Trophoblast cell (in vitro differentiated cells and primary cell): ENCODE data around the gene FAM24B.
"Not testable (repeated sequence)": the region's sequence is repeated elsewhere in the genome, so short reads cannot be mapped to it uniquely, and the experiment has no call there.

Experiments
- DNase-seq, 2 donors: peaks; one replicate each; pipeline ENCODE4 v3.0.0-alpha.2; 2016
- H2AFZ ChIP-seq: 2 replicates; pipeline ENCODE4 v1.6.1; 2013; ENCODE audit warnings: low read length, moderate library complexity, mild to moderate bottlenecking; ENCODE audit not compliant: insufficient read depth, poor library complexity
- H2AK5ac ChIP-seq: 2 replicates; pipeline ENCODE4 v1.6.1; 2013; ENCODE audit warnings: mild to moderate bottlenecking, low read length
- H2BK120ac ChIP-seq: 2 replicates; pipeline ENCODE4 v1.6.1; 2013; ENCODE audit warnings: low read length, mild to moderate bottlenecking, moderate library complexity; ENCODE audit not compliant: insufficient read depth, poor library complexity
- H2BK12ac ChIP-seq: 2 replicates; pipeline ENCODE4 v1.6.1; 2013; ENCODE audit warnings: mild to moderate bottlenecking, low read length, moderate library complexity
- H2BK5ac ChIP-seq: 2 replicates; pipeline ENCODE4 v1.6.1; 2013; ENCODE audit warnings: low read length, low read depth, moderate library complexity, mild to moderate bottlenecking; ENCODE audit not compliant: poor library complexity
- H3K14ac ChIP-seq: 2 replicates; pipeline ENCODE4 v1.6.1; 2013; ENCODE audit warnings: mild to moderate bottlenecking, low read length
- H3K18ac ChIP-seq: 2 replicates; pipeline ENCODE4 v1.6.1; 2013; ENCODE audit warnings: mild to moderate bottlenecking, low read length
- H3K23ac ChIP-seq: 2 replicates; pipeline ENCODE4 v1.6.1; 2013; ENCODE audit warnings: low read length
- H3K27ac ChIP-seq: 2 replicates; pipeline ENCODE4 v1.5.1; 2013; ENCODE audit warnings: low read depth, mild to moderate bottlenecking, inconsistent platforms, low read length, moderate library complexity
- H3K27me3 ChIP-seq: 2 replicates; pipeline ENCODE4 v1.6.1; 2013; ENCODE audit warnings: inconsistent platforms, mild to moderate bottlenecking, low read length, moderate library complexity; ENCODE audit not compliant: insufficient read depth
- H3K36me3 ChIP-seq, 2 experiments: 1 replicate in 1 of 2; 2 replicates in 1 of 2; pipeline ENCODE4 v1.6.1; 2013; ENCODE audit warnings: low read length in 2 of 2, mild to moderate bottlenecking in 2 of 2, moderate library complexity in 1 of 2; ENCODE audit not compliant: insufficient read depth in 2 of 2, control insufficient read depth in 1 of 2
- H3K4ac ChIP-seq: 2 replicates; pipeline ENCODE4 v1.6.1; 2013; ENCODE audit warnings: low read depth, mild to moderate bottlenecking, low read length, moderate library complexity
- H3K4me1 ChIP-seq, 2 experiments: 1 replicate in 1 of 2; 2 replicates in 1 of 2; pipeline ENCODE4 v1.6.1; 2013; ENCODE audit warnings: low read length in 2 of 2, mild to moderate bottlenecking in 2 of 2, moderate library complexity in 1 of 2; ENCODE audit not compliant: insufficient read depth in 2 of 2, control insufficient read depth in 1 of 2
- H3K4me2 ChIP-seq: 2 replicates; pipeline ENCODE4 v1.6.1; 2013; ENCODE audit warnings: inconsistent platforms, mild to moderate bottlenecking, low read length, moderate library complexity
- H3K4me3 ChIP-seq: 2 replicates; pipeline ENCODE4 v1.5.1; 2013; ENCODE audit warnings: mild to moderate bottlenecking, low read depth, low read length, inconsistent platforms
- H3K79me1 ChIP-seq: one replicate; pipeline ENCODE4 v1.6.1; 2013; ENCODE audit warnings: low read length
- H3K79me2 ChIP-seq: 2 replicates; pipeline ENCODE4 v1.6.1; 2013; ENCODE audit warnings: low read length, mild to moderate bottlenecking; ENCODE audit not compliant: control insufficient read depth, insufficient read depth, poor library complexity
- H3K9ac ChIP-seq: 2 replicates; pipeline ENCODE4 v1.6.1; 2013; ENCODE audit warnings: mild to moderate bottlenecking, low read length
- H3K9me3 ChIP-seq: 2 replicates; pipeline ENCODE4 v1.6.1; 2013; ENCODE audit warnings: low read depth, mild to moderate bottlenecking, control low read depth, inconsistent platforms, low read length; ENCODE audit not compliant: insufficient read depth
- H4K12ac ChIP-seq: 2 replicates; pipeline ENCODE4 v1.6.1; 2013; ENCODE audit warnings: low read depth, mild to moderate bottlenecking, low read length, moderate library complexity
- H4K8ac ChIP-seq: 2 replicates; pipeline ENCODE4 v1.6.1; 2013; ENCODE audit warnings: low read depth, mild to moderate bottlenecking, low read length, moderate library complexity
- H4K91ac ChIP-seq: one replicate; pipeline ENCODE4 v1.6.1; 2013; ENCODE audit warnings: low read depth, mild to moderate bottlenecking, low read length, moderate library complexity
- WGBS: extraction: QIAGEN DNeasy Blood & Tissue Kit; methylation state at CpG from one replicate; pipeline ENCODE4 v1.1.7; 2013; ENCODE audit warnings: missing lambda C conversion rate; ENCODE audit not compliant: insufficient read length, insufficient coverage; ENCODE audit errors: extremely low coverage; 5-methylcytosine and 5-hydroxymethylcytosine counted together

The FAM24B gene

GRCh38 chr10:122903861-122904260 is 24.5 kb upstream of the FAM24B start:
- not testable (repeated sequence) for H3K27ac ChIP-seq, H3K79me1 ChIP-seq, H3K4me3 ChIP-seq, H3K9ac ChIP-seq, H3K4me2 ChIP-seq, H4K91ac ChIP-seq, H2BK120ac ChIP-seq, H2BK5ac ChIP-seq, H3K79me2 ChIP-seq, H3K4ac ChIP-seq, H4K12ac ChIP-seq, DNase-seq, H3K9me3 ChIP-seq, H2AK5ac ChIP-seq, H3K36me3 ChIP-seq, H3K14ac ChIP-seq, H2AFZ ChIP-seq, H3K18ac ChIP-seq, H3K23ac ChIP-seq, H4K8ac ChIP-seq, H3K27me3 ChIP-seq, H2BK12ac ChIP-seq, H3K4me1 ChIP-seq
- no CpG with 5 or more reads among the region's 4 CpGs for WGBS

GRCh38 chr10:122894261-122894944 is 15.0 kb upstream of the FAM24B start:
- Histone ChIP-seq H3K36me3 (no peaks in the 10 kb centered on the region), H3K14ac (no peak overlapping the region), H3K4me2 (no peak overlapping the region), H3K27me3 (no peaks in the 10 kb centered on the region), H3K9me3 (peaks cover 2% of the 10 kb centered on the region), H3K23ac (peak overlapping the region; percentile 98), H3K79me2 (no peaks in the 10 kb centered on the region), H2BK120ac (no peak overlapping the region), H3K9ac (no peak overlapping the region), H2BK5ac (no peak overlapping the region), H3K79me1 (no peaks in the 10 kb centered on the region), H2BK12ac (no peak overlapping the region), H3K4ac (no peak overlapping the region), H4K8ac (no peak overlapping the region), H3K4me3 (no peak overlapping the region), H3K18ac (no peak overlapping the region), H2AFZ (no peak overlapping the region), H2AK5ac (no peak overlapping the region), H4K91ac (no peak overlapping the region), H4K12ac (no peak overlapping the region), H3K27ac (no peak overlapping the region), H3K4me1 (no peaks in the 10 kb centered on the region)
- no peak for DNase-seq
- no CpG with 5 or more reads among the region's 5 CpGs for WGBS

- H4K91ac ChIP-seq = no peak overlapping the region
- H3K79me1 ChIP-seq = no peaks in the 10 kb centered on the region
- H2BK12ac ChIP-seq = no peak overlapping the region
- H4K12ac ChIP-seq = no peak overlapping the region
- no peak overlapping the region for H3K18ac ChIP-seq
- H4K8ac ChIP-seq = no peak overlapping the region
- no peak overlapping the region for H2BK120ac ChIP-seq
- H3K9ac ChIP-seq = no peak overlapping the region
- H3K14ac ChIP-seq = no peak overlapping the region
- H3K9me3 ChIP-seq = no peaks in the 10 kb centered on the region
- H2BK5ac ChIP-seq = no peak overlapping the region
- no peak overlapping the region for H3K4me2 ChIP-seq
- H3K36me3 ChIP-seq = no peaks in the 10 kb centered on the region
- no CpG with 5 or more reads among the region's 1 CpG for whole genome bisulfite sequencing
- no peaks in the 10 kb centered on the region for H3K79me2 ChIP-seq
- H3K27ac ChIP-seq = no peak overlapping the region
- H3K4me1 ChIP-seq = no peaks in the 10 kb centered on the region
- no peak overlapping the region for H2AK5ac ChIP-seq
- no peak for DNase-seq
- no peak overlapping the region for H3K23ac ChIP-seq
- H3K27me3 ChIP-seq = no peaks in the 10 kb centered on the region
- H2AFZ ChIP-seq = no peak overlapping the region
- no peak overlapping the region for H3K4ac ChIP-seq
- no peak overlapping the region for H3K4me3 ChIP-seq
These were observed 4.8 kb upstream of the FAM24B start for GRCh38 chr10:122884166-122884565.

- H3K23ac ChIP-seq = no peak overlapping the region
- no peak overlapping the region for H3K14ac ChIP-seq
- H4K91ac ChIP-seq = no peak overlapping the region
- H2BK120ac ChIP-seq = no peak overlapping the region
- no peak overlapping the region for H2AK5ac ChIP-seq
- H3K9me3 ChIP-seq = no peaks in the 10 kb centered on the region
- no peak overlapping the region for H3K4me2 ChIP-seq
- no peaks in the 10 kb centered on the region for H3K79me1 ChIP-seq
- H3K18ac ChIP-seq = no peak overlapping the region
- H3K4me1 ChIP-seq = no peaks in the 10 kb centered on the region
- no peak overlapping the region for H4K12ac ChIP-seq
- no peak overlapping the region for H2AFZ ChIP-seq
- no peak for DNase-seq
- H3K4me3 ChIP-seq = no peak overlapping the region
- no peak overlapping the region for H2BK5ac ChIP-seq
- H3K36me3 ChIP-seq = no peaks in the 10 kb centered on the region
- no peak overlapping the region for H2BK12ac ChIP-seq
- no peaks in the 10 kb centered on the region for H3K79me2 ChIP-seq
- H4K8ac ChIP-seq = no peak overlapping the region
- H3K27ac ChIP-seq = no peak overlapping the region
- H3K27me3 ChIP-seq = no peaks in the 10 kb centered on the region
- H3K9ac ChIP-seq = no peak overlapping the region
- no peak overlapping the region for H3K4ac ChIP-seq
These were observed 3.4 kb upstream of the FAM24B start for GRCh38 chr10:122882766-122883165.
